Measurements from ENCODE around the gene ARL10. TPM values are rescaled to one million over a fixed set of nuclear protein-coding genes. Genes with fewer than 3 reads are reported as not detected.

Gene ARL10
- total and polyA plus RNA-seq, 2 donors (not counting 1 experiment from before 2014, with no cell fraction given) = 13.1 to 27.9 TPM

- DNase-seq = peak; percentile 95
- H3K27ac ChIP-seq (ENCODE audit: low read length in 2 of 2) = peak within 1 kb of the TSS in 1 of 2 donors; percentile 58
- peak within 1 kb of the TSS; percentile 92 for H2AFZ ChIP-seq (ENCODE audit: insufficient read depth, low read depth, low read length, poor library complexity, severe bottlenecking)
- peak within 1 kb of the TSS; percentile 98 for H3K4me2 ChIP-seq (replicated peaks; ENCODE audit: low read depth, low read length, poor library complexity, severe bottlenecking)
- intact Hi-C loops (cut with micrococcal nuclease) = loop anchor here (1.0 to 5.0 kb wide), 10 partner anchors 28 to 231 kb away; partner anchors contain the start of genes FAF2, HIGD2A, KIAA1191 and NOP16
- H3K9me3 Mint-ChIP-seq (ENCODE audit: insufficient read depth) = no peaks in the 10 kb centered on the region
- 1% methylated on average over 105 of the region's 107 CpGs for WGBS (ENCODE audit: insufficient coverage)
- H3K4me1 Mint-ChIP-seq = peaks cover 21% of the 10 kb centered on the region
- H3K4me1 ChIP-seq (ENCODE audit: control insufficient read depth in 2 of 2, insufficient read depth in 2 of 2, low read length in 2 of 2) = peaks cover 14 to 19% of the 10 kb centered on the region in 2 donors
- peak within 1 kb of the TSS; percentile 77 for H3K27ac Mint-ChIP-seq
- TF ChIP-seq EZH2 (IDR thresholded peaks at IDR 0.05; ENCODE audit: borderline replicate concordance, insufficient read depth, low read depth, low read length, poor library complexity, severe bottlenecking) (no peak), CTCF (IDR thresholded peaks at IDR 0.05) (peak; percentile 74)
- ChIA-PET POLR2A (interaction anchor here (0.6 to 1.9 kb wide), 6 partner anchors 27 to 142 kb away, joined by 3 to 7 read pairs (median 4); partner anchors contain the start of genes HIGD2A, NOP16 and RNF44), CTCF (interaction anchor here (0.6 to 3.6 kb wide), 28 partner anchors 9 to 244 kb away, joined by 3 to 33 read pairs (median 4); partner anchors contain the start of genes FAF2, KIAA1191, RNF44 and SNCB)
- H3K9me3 ChIP-seq (ENCODE audit: control extremely low read depth in 1 of 3, control insufficient read depth in 2 of 3, insufficient read depth in 1 of 3, low read length in 2 of 3) = no peaks in the 10 kb centered on the region
- H3K4me3 ChIP-seq (ENCODE audit: control extremely low read depth in 1 of 5, extremely low read depth in 1 of 5, insufficient read depth in 1 of 5, low read depth in 2 of 5, low read length in 4 of 5) = peak within 1 kb of the TSS; percentile 51 to 86 (median 70)
- peak within 1 kb of the TSS; percentile 87 for H3K9ac ChIP-seq (ENCODE audit: low read length)
- no peaks in the 10 kb centered on the region for H3K27me3 ChIP-seq (replicated peaks in 1 of 4; ENCODE audit: control extremely low read depth in 1 of 4, control insufficient read depth in 3 of 4, insufficient read depth in 4 of 4, low read length in 3 of 4)
- H3K36me3 ChIP-seq (replicated peaks in 1 of 2; ENCODE audit: control extremely low read depth in 1 of 2, control insufficient read depth in 1 of 2, extremely low read depth in 1 of 2, insufficient read depth in 2 of 2, low read length in 1 of 2) = no peaks in the 10 kb centered on the region
- peaks cover 24% of the 10 kb centered on the region for H3K79me2 ChIP-seq (ENCODE audit: control insufficient read depth, insufficient read depth, low read length)
- ATAC-seq (ENCODE audit: low read depth) = peak; percentile 97
- H3K27me3 Mint-ChIP-seq = peaks cover 2% of the 10 kb centered on the region
- H3K4me3 Mint-ChIP-seq = peak within 1 kb of the TSS; percentile 83
- H4K20me1 ChIP-seq (ENCODE audit: control insufficient read depth, insufficient read depth, low read length, poor library complexity, severe bottlenecking) = peaks cover 3% of the 10 kb centered on the region
Measured at GRCh38 chr5:176415952-176416924, 51.0 kb downstream of the ARL10 start, which contains the start of gene CLTB. TSS of gene CLTB (minus strand) at chr5:176416539. CDS start at chr5:176416363, 176 bp downstream.
